Endothelial cell of umbilical vein (primary cell): ENCODE data around the gene RPEL1.

ENCODE experiments used
- FOS ChIP-seq: IDR thresholded peaks from 2 replicates; pipeline ENCODE4 v1.6.1; 2011; ENCODE audit warnings: mild to moderate bottlenecking, low read length, moderate library complexity, borderline replicate concordance; ENCODE audit not compliant: insufficient read depth
- POLR2A ChIP-seq: IDR thresholded peaks from 2 replicates; pipeline ENCODE4 v1.6.1; 2012; ENCODE audit warnings: low read depth, mild to moderate bottlenecking, control low read depth, low read length
- TF ChIP-seq, protein P1 (sequence below), 2 donors: IDR thresholded peaks; 1 replicate in 1 of 2; 2 replicates in 1 of 2; pipeline ENCODE4 v1.5.1; 2011; ENCODE audit warnings: low read length in 2 of 2, mild to moderate bottlenecking in 2 of 2, moderate library complexity in 2 of 2, control low read depth in 1 of 2, inconsistent platforms in 1 of 2, low read depth in 1 of 2; ENCODE audit not compliant: insufficient read depth in 1 of 2; ENCODE audit errors: extremely low read depth in 1 of 2
- TF ChIP-seq, protein P2 (sequence below): IDR thresholded peaks from 2 replicates; pipeline ENCODE4 v1.6.1; 2011; ENCODE audit not compliant: insufficient read depth, insufficient read length

DNA sequence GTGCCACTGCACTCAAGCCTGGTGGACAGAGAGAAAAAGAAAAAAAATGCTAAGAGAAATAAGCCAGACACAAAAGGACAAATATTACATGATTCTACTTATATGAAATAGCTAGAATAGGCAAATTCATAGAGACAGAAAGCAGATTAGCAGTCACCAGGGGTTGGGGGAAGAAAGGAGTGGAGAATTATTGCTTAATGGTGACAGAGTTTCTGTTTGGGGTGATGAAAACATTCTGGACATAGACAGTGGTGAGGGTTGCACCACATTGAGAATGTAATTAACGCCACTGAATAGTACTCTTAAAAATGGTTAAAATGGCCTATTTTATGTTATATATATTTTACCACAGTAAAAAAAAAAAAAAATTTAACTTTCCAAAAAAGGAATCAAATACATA, 46.2 kb upstream of the RPEL1 start:
- TF ChIP-seq POLR2A (no peak), FOS (no peak)
- TF ChIP-seq, protein P1, sequence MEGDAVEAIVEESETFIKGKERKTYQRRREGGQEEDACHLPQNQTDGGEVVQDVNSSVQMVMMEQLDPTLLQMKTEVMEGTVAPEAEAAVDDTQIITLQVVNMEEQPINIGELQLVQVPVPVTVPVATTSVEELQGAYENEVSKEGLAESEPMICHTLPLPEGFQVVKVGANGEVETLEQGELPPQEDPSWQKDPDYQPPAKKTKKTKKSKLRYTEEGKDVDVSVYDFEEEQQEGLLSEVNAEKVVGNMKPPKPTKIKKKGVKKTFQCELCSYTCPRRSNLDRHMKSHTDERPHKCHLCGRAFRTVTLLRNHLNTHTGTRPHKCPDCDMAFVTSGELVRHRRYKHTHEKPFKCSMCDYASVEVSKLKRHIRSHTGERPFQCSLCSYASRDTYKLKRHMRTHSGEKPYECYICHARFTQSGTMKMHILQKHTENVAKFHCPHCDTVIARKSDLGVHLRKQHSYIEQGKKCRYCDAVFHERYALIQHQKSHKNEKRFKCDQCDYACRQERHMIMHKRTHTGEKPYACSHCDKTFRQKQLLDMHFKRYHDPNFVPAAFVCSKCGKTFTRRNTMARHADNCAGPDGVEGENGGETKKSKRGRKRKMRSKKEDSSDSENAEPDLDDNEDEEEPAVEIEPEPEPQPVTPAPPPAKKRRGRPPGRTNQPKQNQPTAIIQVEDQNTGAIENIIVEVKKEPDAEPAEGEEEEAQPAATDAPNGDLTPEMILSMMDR (IDR thresholded peaks at IDR 0.05; ENCODE audit: extremely low read depth in 1 of 2, insufficient read depth in 1 of 2, low read depth in 1 of 2, low read length in 2 of 2) = no peak
- TF ChIP-seq, protein P2, sequence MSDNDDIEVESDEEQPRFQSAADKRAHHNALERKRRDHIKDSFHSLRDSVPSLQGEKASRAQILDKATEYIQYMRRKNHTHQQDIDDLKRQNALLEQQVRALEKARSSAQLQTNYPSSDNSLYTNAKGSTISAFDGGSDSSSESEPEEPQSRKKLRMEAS = no peak
